ENCODE measurements around the gene GALP. TPM values are rescaled to one million over a fixed set of nuclear protein-coding genes. Genes with fewer than 3 reads are reported as not detected.
"Not testable (repeated sequence)": the region's sequence is repeated elsewhere in the genome, so short reads cannot be mapped to it uniquely, and the experiment has no call there.

GALP gene
- total and polyA plus RNA-seq, 4 donors, result 0.08 to 0.63 TPM; not detected in 2

DNA sequence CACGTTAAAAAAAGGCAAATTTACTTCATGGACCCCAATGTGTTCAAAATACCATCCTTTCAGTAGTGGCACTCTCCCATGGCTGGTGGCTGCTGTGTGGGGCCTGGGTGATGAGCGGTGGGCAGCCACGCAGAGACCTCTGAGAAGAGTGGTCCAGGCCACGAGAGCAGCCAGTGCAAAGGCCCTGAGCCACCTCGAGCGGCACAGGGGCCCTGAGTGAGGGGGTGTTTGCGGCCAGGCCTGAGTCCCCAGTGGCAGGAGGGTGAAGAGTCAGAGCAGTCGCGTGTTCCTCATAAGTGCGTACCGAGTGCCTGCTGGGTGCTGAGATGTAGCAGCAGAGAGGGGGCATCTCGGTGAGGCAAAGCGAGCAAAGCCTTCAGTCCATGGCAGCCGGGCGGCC is 27.7 kb upstream of the GALP start:
- Histone ChIP-seq H3K9me3 (ENCODE audit: control insufficient read depth in 4 of 4, low read length in 3 of 4) (no peaks in the 10 kb centered on the region), H3K9ac (ENCODE audit: low read depth in 1 of 2, low read length in 2 of 2) (no peak overlapping the region), H3K27ac (ENCODE audit: low read depth in 1 of 2, low read length in 2 of 2) (no peak overlapping the region), H3K4me3 (ENCODE audit: low read depth in 1 of 3, low read length in 3 of 3) (no peak overlapping the region), H3K27me3 (ENCODE audit: control insufficient read depth in 4 of 4, insufficient read depth in 4 of 4, low read length in 3 of 4) (no peaks in the 10 kb centered on the region), H3K4me1 (ENCODE audit: control insufficient read depth in 4 of 4, insufficient read depth in 4 of 4, low read length in 3 of 4) (peaks cover 8 to 39% (median 33%) of the 10 kb centered on the region in 4 donors), H3K36me3 (ENCODE audit: control insufficient read depth in 4 of 4, insufficient read depth in 3 of 4, low read depth in 1 of 4, low read length in 3 of 4) (peaks cover 5 to 14% (median 10%) of the 10 kb centered on the region in 4 donors)
- 97% methylated on average over 15 of the region's 15 CpGs for WGBS
- no peak for DNase-seq (ENCODE audit: low spot score)
- TF ChIP-seq GABPA (IDR thresholded peaks at IDR 0.05 in 1 of 2, conservative IDR thresholded peaks at IDR 0.05 in 1 of 2) (no peak), TAF1 (conservative IDR thresholded peaks at IDR 0.05) (no peak)

DNA sequence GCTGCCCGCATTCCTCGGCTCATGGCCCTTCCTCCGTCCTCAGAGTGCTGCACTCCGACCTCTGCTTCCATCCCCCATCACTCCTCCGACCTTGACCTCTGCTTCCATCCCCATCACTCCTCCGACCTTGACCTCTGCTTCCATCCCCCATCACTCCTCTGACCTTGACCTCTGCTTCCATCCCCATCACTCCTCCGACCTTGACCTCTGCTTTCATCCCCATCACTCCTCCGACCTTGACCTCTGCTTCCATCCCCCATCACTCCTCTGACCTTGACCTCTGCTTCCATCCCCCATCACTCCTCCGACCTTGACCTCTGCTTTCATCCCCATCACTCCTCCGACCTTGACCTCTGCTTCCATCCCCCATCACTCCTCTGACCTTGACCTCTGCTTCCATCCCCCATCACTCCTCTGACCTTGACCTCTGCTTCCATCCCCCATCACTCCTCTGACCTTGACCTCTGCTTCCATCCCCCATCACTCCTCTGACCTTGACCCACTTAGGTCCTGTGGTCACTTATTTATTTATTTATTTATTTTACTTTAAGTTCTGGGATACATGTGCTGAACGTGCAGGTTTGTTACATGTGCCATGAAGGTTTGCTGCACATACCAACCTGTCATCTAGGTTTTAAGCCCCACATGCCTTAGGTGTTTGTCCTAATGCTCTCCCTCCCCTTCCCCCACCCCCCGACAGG is 26.7 kb upstream of the GALP start:
- Histone ChIP-seq H3K36me3 (ENCODE audit: control insufficient read depth in 4 of 4, insufficient read depth in 3 of 4, low read depth in 1 of 4, low read length in 3 of 4) (peaks cover 5 to 14% (median 10%) of the 10 kb centered on the region in 4 donors), H3K4me1 (ENCODE audit: control insufficient read depth in 4 of 4, insufficient read depth in 4 of 4, low read length in 3 of 4) (peaks cover 3 to 37% (median 29%) of the 10 kb centered on the region in 4 donors)
- WGBS, result 96% methylated on average over 12 of the region's 12 CpGs
- not testable (repeated sequence) for H3K27me3 ChIP-seq (ENCODE audit: control insufficient read depth in 4 of 4, insufficient read depth in 4 of 4, low read length in 3 of 4); DNase-seq (ENCODE audit: low spot score); H3K27ac ChIP-seq (ENCODE audit: low read depth in 1 of 2, low read length in 2 of 2); H3K9ac ChIP-seq (ENCODE audit: low read depth in 1 of 2, low read length in 2 of 2); H3K9me3 ChIP-seq (ENCODE audit: control insufficient read depth in 4 of 4, low read length in 3 of 4); H3K4me3 ChIP-seq (ENCODE audit: low read depth in 1 of 3, low read length in 3 of 3)
- peak; percentile 10 to 56 for TF ChIP-seq RXRA (IDR thresholded peaks at IDR 0.05)
- peak in 1 of 2 donors; percentile 61 for TF ChIP-seq HNF4A (conservative IDR thresholded peaks at IDR 0.05)
- TF ChIP-seq NR2F2 (IDR thresholded peaks at IDR 0.05), result peak; percentile 99

DNA sequence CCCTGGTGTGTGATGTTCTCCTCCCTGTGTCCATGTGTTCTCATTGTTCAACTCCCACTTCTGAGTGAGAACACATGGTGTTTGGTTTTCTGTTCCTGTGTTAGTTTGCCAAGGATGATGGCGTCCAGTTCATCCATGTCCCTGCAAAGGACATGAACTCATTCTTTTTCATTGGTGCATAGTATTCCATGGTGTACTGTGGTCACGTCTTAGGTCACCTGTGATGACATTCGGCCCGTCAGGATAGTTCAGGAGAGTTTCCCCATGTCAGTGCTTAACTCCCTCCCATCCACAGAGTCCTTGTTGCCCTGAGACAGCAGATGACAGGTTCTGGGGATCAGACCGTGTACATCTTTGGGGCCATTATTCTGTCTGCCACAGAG is 26.2 kb upstream of the GALP start:
- 96% methylated on average over 5 of the region's 5 CpGs for WGBS
- peaks cover 6 to 15% (median 10%) of the 10 kb centered on the region in 4 donors for H3K36me3 ChIP-seq (ENCODE audit: control insufficient read depth in 4 of 4, insufficient read depth in 3 of 4, low read depth in 1 of 4, low read length in 3 of 4)
- H3K27me3 ChIP-seq (ENCODE audit: control insufficient read depth in 4 of 4, insufficient read depth in 4 of 4, low read length in 3 of 4), result no peaks in the 10 kb centered on the region
- H3K27ac ChIP-seq (ENCODE audit: low read depth in 1 of 2, low read length in 2 of 2), result no peak overlapping the region
- no peak for DNase-seq (ENCODE audit: low spot score)
- no peak overlapping the region for H3K9ac ChIP-seq (ENCODE audit: low read depth in 1 of 2, low read length in 2 of 2)
- H3K4me1 ChIP-seq (ENCODE audit: control insufficient read depth in 4 of 4, insufficient read depth in 4 of 4, low read length in 3 of 4), result peaks cover 2 to 33% (median 26%) of the 10 kb centered on the region in 4 donors
- H3K9me3 ChIP-seq (ENCODE audit: control insufficient read depth in 4 of 4, low read length in 3 of 4), result no peaks in the 10 kb centered on the region
- TF ChIP-seq, protein P1, sequence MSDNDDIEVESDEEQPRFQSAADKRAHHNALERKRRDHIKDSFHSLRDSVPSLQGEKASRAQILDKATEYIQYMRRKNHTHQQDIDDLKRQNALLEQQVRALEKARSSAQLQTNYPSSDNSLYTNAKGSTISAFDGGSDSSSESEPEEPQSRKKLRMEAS (IDR thresholded peaks at IDR 0.05), result no peak
- TF ChIP-seq FOXA2 (IDR thresholded peaks at IDR 0.05), result no peak
- no peak for TF ChIP-seq HNF4A (conservative IDR thresholded peaks at IDR 0.05)
- TF ChIP-seq, protein P2, sequence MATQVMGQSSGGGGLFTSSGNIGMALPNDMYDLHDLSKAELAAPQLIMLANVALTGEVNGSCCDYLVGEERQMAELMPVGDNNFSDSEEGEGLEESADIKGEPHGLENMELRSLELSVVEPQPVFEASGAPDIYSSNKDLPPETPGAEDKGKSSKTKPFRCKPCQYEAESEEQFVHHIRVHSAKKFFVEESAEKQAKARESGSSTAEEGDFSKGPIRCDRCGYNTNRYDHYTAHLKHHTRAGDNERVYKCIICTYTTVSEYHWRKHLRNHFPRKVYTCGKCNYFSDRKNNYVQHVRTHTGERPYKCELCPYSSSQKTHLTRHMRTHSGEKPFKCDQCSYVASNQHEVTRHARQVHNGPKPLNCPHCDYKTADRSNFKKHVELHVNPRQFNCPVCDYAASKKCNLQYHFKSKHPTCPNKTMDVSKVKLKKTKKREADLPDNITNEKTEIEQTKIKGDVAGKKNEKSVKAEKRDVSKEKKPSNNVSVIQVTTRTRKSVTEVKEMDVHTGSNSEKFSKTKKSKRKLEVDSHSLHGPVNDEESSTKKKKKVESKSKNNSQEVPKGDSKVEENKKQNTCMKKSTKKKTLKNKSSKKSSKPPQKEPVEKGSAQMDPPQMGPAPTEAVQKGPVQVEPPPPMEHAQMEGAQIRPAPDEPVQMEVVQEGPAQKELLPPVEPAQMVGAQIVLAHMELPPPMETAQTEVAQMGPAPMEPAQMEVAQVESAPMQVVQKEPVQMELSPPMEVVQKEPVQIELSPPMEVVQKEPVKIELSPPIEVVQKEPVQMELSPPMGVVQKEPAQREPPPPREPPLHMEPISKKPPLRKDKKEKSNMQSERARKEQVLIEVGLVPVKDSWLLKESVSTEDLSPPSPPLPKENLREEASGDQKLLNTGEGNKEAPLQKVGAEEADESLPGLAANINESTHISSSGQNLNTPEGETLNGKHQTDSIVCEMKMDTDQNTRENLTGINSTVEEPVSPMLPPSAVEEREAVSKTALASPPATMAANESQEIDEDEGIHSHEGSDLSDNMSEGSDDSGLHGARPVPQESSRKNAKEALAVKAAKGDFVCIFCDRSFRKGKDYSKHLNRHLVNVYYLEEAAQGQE (IDR thresholded peaks at IDR 0.05), result no peak
- no peak for TF ChIP-seq YY1 (IDR thresholded peaks at IDR 0.05)
- no peak for TF ChIP-seq RXRA (IDR thresholded peaks at IDR 0.05)
- TF ChIP-seq HNF4G (IDR thresholded peaks at IDR 0.05), result no peak
- TF ChIP-seq EGR1 (IDR thresholded peaks at IDR 0.05; ENCODE audit: low read depth in 2 of 2), result no peak
- TF ChIP-seq FOXA1 (IDR thresholded peaks at IDR 0.05), result no peak
- TF ChIP-seq JUND (IDR thresholded peaks at IDR 0.05), result no peak
- TF ChIP-seq SP1 (IDR thresholded peaks at IDR 0.05), result no peak
- TF ChIP-seq, protein P3, sequence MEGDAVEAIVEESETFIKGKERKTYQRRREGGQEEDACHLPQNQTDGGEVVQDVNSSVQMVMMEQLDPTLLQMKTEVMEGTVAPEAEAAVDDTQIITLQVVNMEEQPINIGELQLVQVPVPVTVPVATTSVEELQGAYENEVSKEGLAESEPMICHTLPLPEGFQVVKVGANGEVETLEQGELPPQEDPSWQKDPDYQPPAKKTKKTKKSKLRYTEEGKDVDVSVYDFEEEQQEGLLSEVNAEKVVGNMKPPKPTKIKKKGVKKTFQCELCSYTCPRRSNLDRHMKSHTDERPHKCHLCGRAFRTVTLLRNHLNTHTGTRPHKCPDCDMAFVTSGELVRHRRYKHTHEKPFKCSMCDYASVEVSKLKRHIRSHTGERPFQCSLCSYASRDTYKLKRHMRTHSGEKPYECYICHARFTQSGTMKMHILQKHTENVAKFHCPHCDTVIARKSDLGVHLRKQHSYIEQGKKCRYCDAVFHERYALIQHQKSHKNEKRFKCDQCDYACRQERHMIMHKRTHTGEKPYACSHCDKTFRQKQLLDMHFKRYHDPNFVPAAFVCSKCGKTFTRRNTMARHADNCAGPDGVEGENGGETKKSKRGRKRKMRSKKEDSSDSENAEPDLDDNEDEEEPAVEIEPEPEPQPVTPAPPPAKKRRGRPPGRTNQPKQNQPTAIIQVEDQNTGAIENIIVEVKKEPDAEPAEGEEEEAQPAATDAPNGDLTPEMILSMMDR (IDR thresholded peaks at IDR 0.05; ENCODE audit: low read depth, low read length, missing input control), result no peak
- no peak for TF ChIP-seq NR2F2 (IDR thresholded peaks at IDR 0.05)
- H3K4me3 ChIP-seq (ENCODE audit: low read depth in 1 of 3, low read length in 3 of 3), result no peak overlapping the region
